ENCODE data around the gene HIVEP3.

Gene HIVEP3

GRCh38 chr1:41774471-41774990, 144.2 kb downstream of the HIVEP3 start:
- no peak for DNase-seq (ENCODE audit: low read depth)
- no peak overlapping the region for H3K4me3 ChIP-seq (ENCODE audit: low read depth, low read length)
- TF ChIP-seq CTCF (IDR thresholded peaks at IDR 0.05; ENCODE audit: insufficient read depth, low read depth, low read length, missing control alignments) = no peak

GRCh38 chr1:41773842-41774241, 144.9 kb downstream of the HIVEP3 start:
- H3K4me3 ChIP-seq (ENCODE audit: low read depth, low read length) = no peak overlapping the region
- no peak for TF ChIP-seq CTCF (IDR thresholded peaks at IDR 0.05; ENCODE audit: insufficient read depth, low read depth, low read length, missing control alignments)
- no peak for DNase-seq (ENCODE audit: low read depth)

- H3K4me3 ChIP-seq (ENCODE audit: low read depth, low read length) = no peak overlapping the region
- no peak for DNase-seq (ENCODE audit: low read depth)
- TF ChIP-seq CTCF (IDR thresholded peaks at IDR 0.05; ENCODE audit: insufficient read depth, low read depth, low read length, missing control alignments) = no peak
Measured at GRCh38 chr1:41773144-41773591, 145.6 kb downstream of the HIVEP3 start.

GRCh38 chr1:41769068-41769467, 149.7 kb downstream of the HIVEP3 start:
- no peak overlapping the region for H3K4me3 ChIP-seq (ENCODE audit: low read depth, low read length)
- TF ChIP-seq CTCF (IDR thresholded peaks at IDR 0.05; ENCODE audit: insufficient read depth, low read depth, low read length, missing control alignments) = no peak
- DNase-seq (ENCODE audit: low read depth) = no peak

- no peak overlapping the region for H3K4me3 ChIP-seq (ENCODE audit: low read depth, low read length)
- no peak for DNase-seq (ENCODE audit: low read depth)
- no peak for TF ChIP-seq CTCF (IDR thresholded peaks at IDR 0.05; ENCODE audit: insufficient read depth, low read depth, low read length, missing control alignments)
Measured at GRCh38 chr1:41768583-41768982, 150.1 kb downstream of the HIVEP3 start.

GRCh38 chr1:41767534-41768525, 150.9 kb downstream of the HIVEP3 start:
- TF ChIP-seq CTCF (IDR thresholded peaks at IDR 0.05; ENCODE audit: insufficient read depth, low read depth, low read length, missing control alignments) = no peak
- H3K4me3 ChIP-seq (ENCODE audit: low read depth, low read length) = no peak overlapping the region
- DNase-seq (ENCODE audit: low read depth) = no peak

Measured in GM12865 (cell line).